Measurements from ENCODE around the gene UQCC5.

DNA sequence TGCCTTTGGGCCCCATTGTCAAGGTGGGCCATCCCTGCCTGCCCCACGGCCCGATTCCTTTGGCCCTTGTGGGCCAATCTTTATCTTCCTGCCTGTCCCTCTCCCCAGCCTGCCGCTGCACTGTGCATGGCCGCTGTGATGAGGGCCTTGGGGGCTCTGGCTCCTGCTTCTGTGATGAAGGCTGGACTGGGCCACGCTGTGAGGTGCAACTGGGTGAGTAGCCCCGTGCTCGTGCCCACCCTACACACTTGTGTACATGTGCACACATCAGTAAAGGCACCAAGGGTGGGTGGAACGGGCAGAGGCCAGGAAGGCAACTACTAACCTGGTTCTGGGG is 14.9 kb upstream of the UQCC5 start:
- TF ChIP-seq POLR2A (IDR thresholded peaks at IDR 0.05; ENCODE audit: low read depth, low read length), result no peak
- TF ChIP-seq POLR2AphosphoS5 (IDR thresholded peaks at IDR 0.05; ENCODE audit: low read depth, low read length), result no peak
- no peak for TF ChIP-seq TAF1 (IDR thresholded peaks at IDR 0.05; ENCODE audit: borderline replicate concordance, low read depth, low read length)
